Amniotic stem cell (primary cell): Measurements from ENCODE around the gene SLC39A10.

Source experiments
- DNase-seq: peaks from one replicate; lab custom pipeline; 2025; lab: John Stamatoyannopoulos, UW

Gene SLC39A10

DNA sequence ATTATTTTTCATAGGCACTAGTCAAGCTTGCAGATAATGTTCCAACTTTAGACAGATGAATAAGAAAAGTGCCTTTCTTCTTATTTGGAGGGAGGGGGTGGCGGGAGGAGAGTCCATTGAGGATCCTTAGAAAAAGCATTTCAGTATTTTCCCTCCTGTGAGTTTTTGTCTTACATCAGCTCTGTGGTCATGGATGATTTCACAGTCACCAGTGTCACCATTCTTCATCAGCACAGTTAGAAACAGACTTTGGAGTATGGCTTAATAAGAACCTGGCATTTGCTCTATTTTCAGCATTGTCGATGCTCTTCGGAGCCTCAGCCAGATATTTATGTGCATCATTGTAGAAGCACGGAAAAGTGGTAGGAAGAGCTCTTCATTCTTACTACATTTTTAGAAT is 70.1 kb downstream of the SLC39A10 start:
- DNase-seq = no peak

DNA sequence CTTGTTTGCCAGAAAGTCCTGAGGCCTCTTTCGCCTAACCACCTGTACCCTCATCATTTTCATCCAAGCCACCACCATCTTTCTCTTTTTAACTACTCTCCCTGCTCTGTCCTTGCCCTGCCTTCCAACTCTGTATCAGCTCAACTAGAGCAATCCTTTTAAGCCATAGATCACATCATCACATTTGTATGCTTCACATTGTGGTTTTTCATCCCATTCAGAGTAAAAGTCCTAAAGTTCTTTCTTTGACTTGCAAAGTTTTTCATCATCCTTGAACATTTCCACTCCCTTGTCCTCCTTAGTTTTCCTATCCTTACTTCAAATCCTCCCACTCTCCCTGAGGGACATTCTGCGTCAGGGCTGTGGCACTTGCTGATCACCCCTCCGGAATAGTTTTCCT is 73.9 kb downstream of the SLC39A10 start:
- no peak for DNase-seq

DNA sequence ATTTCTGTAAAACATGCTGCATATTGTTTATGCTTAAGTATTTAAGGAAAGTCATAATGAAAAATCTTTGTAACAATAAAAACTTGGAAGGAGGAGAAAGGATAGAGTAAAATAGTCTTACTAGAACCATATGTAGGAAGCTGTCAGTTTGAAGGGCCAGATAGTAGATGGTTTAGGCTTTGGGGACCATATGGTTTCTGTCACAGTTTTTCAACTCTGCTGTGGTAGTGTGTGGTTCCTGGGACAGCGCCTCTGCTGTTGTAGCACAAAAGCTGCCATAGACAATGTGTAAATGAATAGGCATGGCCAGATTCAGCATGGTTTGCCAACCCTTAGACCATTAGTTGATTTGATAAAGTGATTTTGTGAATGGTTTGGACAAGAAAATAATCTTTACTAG is 75.5 kb downstream of the SLC39A10 start:
- no peak for DNase-seq

DNA sequence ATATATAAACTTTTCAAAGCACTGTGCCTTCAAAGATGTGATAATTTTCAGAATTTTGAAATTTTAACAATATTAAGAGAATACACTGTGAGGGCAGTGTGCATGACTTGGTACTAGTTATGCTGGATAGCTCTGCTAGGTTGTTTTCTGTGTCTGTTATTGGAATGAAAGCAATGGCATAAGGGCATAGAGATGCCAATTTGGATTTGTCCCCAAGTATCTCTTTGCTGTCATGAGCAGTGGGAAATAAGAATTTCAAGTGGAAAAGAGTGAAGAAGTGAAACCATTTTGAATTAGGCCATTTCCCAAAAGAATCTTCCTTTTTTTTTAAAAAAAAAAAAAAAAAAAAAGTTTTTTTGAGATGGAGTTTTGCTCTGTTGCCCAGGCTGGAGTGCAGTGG is 76.8 kb downstream of the SLC39A10 start:
- DNase-seq = no peak

DNA sequence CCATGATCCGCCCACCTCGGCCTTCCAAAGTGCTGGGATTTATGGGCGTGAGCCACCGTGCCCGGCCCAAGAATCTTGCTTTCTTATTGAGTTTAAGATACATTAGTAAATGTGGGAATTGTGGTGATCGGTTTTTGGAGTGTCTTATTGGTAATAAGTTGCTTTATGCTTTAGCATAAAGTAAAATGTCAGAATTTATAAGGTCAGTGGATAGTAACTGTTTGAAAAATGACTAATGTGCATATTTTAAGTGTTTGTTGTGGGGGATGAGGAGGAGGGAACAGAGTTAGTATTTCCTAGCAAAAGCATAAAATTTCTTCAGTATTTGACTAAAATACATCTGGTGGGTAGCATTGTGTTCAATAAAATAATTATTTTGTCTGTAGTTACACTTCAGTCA is 77.4 kb downstream of the SLC39A10 start:
- DNase-seq = no peak

DNA sequence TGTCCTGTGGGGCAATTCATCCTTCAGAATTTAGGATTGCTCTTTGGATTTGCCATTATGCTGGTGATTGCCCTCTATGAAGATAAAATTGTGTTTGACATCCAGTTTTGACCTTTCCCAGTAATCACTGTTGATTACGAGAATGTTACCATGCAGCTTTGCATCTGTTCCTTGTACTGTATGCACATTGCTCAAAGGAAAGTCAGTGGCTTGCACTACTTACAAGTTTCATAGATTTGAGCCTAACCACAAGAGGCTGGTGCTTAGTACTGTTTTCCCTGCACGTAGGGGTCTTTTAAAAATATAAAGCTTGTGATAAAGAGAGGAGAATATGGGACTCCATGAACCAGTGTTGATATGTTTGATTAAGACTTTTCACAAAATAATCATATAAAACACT is 77.9 kb downstream of the SLC39A10 start:
- DNase-seq = no peak

DNA sequence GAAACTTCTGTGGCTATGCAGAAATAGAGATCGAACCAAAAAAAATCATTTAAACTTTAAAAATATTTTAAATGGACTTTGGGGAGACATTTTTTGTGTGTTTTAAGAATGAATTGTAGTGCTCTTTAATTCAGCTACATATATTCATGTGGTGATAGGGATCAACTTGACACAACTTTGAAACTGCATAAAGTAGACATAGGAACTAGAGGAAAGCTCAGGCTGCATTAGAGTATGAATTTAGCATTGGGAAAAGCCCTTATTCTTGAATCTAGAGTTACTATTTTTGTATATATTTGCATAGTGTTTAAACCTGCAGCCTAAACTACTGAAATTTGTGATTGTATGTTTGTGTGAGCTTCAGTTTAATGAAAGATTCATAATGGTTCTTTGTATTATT is 78.3 kb downstream of the SLC39A10 start:
- no peak for DNase-seq

DNA sequence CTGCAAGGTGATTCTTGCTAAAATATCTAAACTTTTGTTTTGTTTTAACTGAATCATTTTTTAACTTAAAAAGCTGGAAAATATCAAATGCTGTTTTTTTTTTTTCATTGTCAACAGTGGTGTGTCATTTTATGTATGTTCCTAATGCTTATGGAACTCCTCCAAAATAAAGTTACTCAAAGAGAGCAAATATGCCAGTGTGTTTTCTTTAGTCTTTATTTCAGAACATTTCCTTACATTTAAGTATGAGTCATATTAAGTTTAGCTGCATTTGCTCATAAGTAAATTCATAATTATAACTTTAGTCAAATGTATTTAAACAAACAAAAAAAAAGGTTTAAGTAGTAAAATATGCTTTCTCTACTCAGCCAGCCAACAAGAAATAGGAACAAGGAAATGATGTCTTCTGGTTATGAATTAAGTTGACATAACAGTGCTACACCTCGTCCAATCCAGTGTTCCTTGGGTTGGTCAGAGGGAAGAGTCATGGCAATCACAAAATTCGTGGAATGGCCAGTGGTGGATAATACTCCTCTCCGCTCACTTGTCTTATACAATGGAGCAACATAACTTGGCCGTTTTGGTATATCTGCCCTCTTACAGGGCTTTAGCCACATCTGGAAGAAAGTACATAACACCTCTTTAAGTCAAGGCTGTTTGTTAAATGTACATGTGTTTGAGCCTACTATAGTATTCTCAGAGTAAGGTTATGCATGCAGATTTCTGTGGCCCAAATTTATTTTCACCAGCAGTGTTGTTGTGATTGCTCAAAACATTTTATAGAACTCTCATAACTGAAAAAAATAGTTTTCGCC is 80.7 kb downstream of the SLC39A10 start:
- no peak for DNase-seq

DNA sequence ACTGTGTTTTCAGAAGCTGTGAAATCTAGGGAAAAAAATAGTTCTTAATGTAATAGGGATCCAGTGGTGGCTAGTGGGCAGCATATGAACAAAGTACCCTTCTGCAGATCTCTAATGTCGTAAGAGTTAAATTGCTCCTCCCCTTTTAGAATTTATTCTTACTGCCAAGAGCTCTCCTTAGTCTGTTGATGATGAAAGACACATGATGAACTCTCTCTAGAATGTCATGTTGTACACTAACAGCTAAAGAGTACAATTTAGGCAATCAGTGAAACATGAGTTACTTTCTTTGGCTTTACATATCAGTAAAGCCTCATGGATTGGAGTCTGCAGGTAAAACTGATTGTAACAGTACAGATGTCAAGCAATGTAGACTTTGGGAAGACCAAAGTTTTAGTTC is 84.2 kb downstream of the SLC39A10 start:
- no peak for DNase-seq

DNA sequence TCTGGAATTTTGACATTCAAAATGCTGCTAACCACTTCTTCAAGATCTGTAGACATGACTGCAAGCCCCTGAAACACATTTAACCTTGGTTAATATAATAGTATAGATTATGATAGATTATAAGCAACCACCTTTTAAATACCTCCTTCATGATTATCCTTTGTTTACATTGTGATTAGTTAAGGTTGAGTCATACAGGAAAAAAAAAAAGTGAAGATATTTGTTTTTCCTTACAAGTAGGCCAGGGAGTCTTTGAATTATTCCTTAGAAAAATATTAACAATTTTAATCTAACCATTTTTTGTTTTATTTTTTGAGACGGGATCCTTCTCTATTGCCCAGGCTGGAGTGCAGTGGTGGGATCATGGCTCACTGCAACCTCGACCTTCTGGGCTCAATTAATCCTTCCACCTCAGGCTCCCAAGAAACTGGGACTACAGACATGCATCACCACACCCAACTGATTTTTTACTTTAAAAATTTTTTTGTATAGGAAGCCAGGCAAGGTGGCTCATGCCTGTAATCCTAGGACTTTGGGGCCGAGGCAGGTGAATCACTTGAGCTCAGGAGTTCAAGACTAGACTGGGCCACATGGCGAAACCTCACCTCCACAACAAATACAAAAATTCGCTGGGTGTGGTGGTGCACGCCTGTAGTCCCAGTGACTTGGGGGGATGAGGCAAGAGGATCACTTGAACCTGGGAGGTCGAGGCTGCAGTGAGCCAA is 99.4 kb downstream of the SLC39A10 start:
- no peak for DNase-seq

DNA sequence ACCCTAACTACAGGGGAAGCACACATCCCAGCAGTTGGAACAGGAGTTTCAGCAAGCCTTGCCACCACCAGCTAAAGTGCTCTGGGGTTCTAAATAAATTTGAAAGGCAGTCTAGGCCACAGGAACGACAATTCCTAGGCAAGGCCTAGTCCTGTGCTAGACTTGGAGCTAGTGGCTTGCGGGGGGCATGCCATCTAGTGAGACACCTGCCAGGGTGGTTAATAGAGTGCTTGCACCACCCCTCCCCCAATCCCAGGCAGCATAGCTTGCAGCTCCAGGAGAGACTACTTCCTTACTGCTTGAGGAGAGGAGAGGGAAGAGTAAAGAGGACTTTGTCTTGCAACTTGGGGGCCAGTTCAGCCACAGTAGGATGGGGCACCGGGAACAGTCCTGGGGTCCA is 101.8 kb downstream of the SLC39A10 start:
- no peak for DNase-seq

DNA sequence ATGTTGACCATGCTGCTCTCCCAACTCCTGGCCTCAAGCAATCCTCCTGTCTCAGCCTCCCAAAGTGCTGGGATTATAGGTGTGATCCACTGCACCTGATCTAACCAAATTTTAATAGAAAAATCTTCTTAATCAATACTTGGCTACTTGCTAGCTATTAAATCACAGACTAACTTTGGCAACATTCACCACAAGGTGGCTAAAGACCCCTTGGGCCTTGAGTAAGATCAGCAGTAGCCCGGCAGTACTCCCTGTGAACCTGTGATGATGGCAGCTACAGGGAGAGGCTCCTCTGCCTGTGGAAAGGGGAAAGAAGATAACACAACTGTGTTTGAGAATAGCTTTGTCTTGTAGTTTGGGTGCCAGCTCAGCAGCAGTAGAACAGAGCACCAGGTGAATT is 102.9 kb downstream of the SLC39A10 start:
- no peak for DNase-seq

DNA sequence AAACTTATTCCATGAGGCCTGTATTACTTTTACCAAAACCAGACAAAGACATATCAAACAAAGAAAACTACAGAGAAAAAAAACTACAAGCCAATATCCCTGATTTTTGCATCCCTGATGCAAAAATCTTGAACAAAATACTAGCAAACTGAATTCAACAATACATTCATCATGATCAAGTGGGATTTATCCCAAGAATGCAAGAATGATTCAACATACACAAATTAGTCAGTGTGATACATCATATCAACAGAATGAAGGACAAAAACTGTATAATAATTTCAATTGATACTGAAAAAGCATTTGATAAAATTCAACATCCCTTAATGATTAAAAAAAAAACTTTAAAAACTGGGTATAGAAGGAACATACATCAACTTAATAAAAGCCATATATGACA is 106.8 kb downstream of the SLC39A10 start:
- no peak for DNase-seq

DNA sequence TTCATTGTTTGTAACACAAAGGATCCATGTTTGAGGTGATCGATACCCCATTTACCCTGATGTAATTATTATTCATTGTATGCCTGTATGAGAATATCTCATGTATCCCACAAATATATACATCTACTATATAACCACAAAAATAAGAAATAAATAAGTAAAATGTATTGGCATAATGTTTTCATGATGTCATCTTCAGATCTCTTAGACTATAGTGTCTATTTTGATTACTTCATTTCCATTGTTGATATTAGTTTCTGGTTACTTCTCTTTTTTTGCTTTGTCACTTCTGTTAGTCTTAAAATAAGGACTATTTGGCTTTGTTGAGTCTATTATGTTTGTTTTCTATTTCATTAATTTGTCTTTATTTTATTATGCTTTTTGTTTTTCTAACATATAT is 109.7 kb downstream of the SLC39A10 start:
- DNase-seq = no peak

DNA sequence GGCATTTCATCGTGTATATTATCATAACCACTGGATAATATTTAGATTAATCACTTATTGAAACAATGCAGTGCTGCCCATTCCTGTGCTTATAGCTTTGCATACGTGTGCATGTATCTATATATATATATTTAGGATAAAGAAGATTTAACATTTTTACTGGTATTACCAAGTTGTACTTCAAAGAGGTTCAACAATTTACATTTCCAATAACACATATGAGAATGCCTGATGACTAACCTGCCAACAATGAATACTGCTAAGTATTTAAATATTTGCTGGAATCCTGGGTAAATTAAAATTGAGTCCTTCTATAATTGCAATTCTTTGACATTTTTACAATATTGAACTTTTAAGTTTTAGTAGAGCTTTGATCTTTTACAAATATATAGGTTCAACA is 111.4 kb downstream of the SLC39A10 start:
- DNase-seq = no peak

DNA sequence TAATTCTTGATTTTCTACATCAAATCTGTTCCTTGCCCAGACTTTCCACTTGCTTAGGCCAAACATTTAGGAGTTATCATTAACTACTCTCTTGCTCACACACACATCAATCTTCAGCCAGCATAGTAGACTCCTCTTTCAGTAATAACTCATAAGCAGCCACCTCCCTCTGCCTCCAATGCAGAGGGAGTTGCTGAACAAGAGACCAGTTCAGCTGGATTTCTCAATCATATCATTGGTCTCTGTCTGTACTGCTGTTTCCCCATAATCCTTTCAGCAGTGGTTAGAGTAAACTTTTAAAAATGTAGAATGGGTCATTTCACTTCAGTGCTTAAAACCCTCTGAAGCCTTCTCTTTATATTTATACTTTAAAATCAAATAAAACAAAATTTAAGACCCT is 112.9 kb downstream of the SLC39A10 start:
- DNase-seq = no peak

DNA sequence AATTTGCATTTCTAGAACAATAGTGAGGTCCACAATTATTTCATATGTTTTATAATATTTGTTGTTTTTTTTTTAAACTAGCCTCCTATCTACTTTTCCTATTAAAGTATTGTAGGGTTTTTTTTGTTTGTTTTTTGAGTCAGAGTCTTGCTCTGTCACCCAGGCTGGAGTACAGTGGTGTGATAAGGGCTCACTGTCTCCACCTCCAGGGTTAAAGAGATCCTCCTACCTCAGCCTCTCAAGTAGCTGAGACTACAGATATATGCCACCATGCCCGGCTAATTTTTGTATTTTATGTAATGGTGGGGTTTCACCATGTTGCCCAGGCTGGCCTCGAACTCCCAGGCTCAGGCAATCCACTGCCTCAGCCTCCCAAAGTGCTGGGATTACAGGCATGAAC is 122.5 kb downstream of the SLC39A10 start:
- DNase-seq = no peak

DNA sequence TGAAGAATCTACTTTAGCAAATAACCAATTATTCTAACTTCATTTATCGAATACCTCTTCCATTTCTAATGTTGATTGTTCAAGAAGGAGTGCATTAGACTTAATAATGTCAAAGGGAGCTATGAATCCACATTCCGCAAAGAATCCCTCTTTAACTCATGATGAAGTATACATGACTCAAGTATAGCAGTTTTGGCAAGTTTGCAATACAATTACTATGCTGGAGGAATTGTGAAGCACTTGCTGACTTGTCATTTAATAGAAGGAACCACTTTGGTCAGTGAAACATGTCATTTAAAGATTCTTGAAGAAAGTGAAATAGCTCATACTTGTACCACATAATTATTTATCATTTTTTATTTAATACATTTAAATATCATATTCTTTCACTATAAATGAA is 125.1 kb downstream of the SLC39A10 start:
- no peak for DNase-seq
